ENCODE measurements around the gene NTRK2.

The NTRK2 gene

GRCh38 chr9:84811072-84811750 lies 141.7 kb downstream of the NTRK2 start:
- TF ChIP-seq ZFP30 (CRISPR knock-in tag; IDR thresholded peaks at IDR 0.05) (no peak), ZNF70 (CRISPR knock-in tag; IDR thresholded peaks at IDR 0.05) (no peak), CREB5 (CRISPR knock-in tag; IDR thresholded peaks at IDR 0.05; ENCODE audit: low read depth) (no peak), CSRNP3 (CRISPR knock-in tag; IDR thresholded peaks at IDR 0.05) (no peak), RARB (CRISPR knock-in tag; IDR thresholded peaks at IDR 0.05) (no peak), ZNF565 (CRISPR knock-in tag; conservative IDR thresholded peaks at IDR 0.05; ENCODE audit: low read depth) (no peak), TCF4 (CRISPR knock-in tag; IDR thresholded peaks at IDR 0.05; ENCODE audit: borderline replicate concordance) (no peak), ESRRG (CRISPR knock-in tag; IDR thresholded peaks at IDR 0.05) (no peak), ARNTL (CRISPR knock-in tag; IDR thresholded peaks at IDR 0.05; ENCODE audit: borderline replicate concordance, low read depth) (no peak), GLIS3 (CRISPR knock-in tag; IDR thresholded peaks at IDR 0.05) (no peak), ZNF8 (CRISPR knock-in tag; IDR thresholded peaks at IDR 0.05) (no peak), TOX (CRISPR knock-in tag; IDR thresholded peaks at IDR 0.05; ENCODE audit: borderline replicate concordance) (no peak), OSR1 (CRISPR knock-in tag; IDR thresholded peaks at IDR 0.05) (no peak), ISL1 (CRISPR knock-in tag; IDR thresholded peaks at IDR 0.05) (no peak), PPARA (CRISPR knock-in tag; IDR thresholded peaks at IDR 0.05; ENCODE audit: borderline replicate concordance) (no peak), ZC3H10 (CRISPR knock-in tag; IDR thresholded peaks at IDR 0.05) (no peak)
- TF ChIP-seq, protein P1, sequence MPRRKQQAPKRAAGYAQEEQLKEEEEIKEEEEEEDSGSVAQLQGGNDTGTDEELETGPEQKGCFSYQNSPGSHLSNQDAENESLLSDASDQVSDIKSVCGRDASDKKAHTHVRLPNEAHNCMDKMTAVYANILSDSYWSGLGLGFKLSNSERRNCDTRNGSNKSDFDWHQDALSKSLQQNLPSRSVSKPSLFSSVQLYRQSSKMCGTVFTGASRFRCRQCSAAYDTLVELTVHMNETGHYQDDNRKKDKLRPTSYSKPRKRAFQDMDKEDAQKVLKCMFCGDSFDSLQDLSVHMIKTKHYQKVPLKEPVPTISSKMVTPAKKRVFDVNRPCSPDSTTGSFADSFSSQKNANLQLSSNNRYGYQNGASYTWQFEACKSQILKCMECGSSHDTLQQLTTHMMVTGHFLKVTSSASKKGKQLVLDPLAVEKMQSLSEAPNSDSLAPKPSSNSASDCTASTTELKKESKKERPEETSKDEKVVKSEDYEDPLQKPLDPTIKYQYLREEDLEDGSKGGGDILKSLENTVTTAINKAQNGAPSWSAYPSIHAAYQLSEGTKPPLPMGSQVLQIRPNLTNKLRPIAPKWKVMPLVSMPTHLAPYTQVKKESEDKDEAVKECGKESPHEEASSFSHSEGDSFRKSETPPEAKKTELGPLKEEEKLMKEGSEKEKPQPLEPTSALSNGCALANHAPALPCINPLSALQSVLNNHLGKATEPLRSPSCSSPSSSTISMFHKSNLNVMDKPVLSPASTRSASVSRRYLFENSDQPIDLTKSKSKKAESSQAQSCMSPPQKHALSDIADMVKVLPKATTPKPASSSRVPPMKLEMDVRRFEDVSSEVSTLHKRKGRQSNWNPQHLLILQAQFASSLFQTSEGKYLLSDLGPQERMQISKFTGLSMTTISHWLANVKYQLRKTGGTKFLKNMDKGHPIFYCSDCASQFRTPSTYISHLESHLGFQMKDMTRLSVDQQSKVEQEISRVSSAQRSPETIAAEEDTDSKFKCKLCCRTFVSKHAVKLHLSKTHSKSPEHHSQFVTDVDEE (CRISPR knock-in tag; IDR thresholded peaks at IDR 0.05) = no peak
- TF ChIP-seq, protein P2, sequence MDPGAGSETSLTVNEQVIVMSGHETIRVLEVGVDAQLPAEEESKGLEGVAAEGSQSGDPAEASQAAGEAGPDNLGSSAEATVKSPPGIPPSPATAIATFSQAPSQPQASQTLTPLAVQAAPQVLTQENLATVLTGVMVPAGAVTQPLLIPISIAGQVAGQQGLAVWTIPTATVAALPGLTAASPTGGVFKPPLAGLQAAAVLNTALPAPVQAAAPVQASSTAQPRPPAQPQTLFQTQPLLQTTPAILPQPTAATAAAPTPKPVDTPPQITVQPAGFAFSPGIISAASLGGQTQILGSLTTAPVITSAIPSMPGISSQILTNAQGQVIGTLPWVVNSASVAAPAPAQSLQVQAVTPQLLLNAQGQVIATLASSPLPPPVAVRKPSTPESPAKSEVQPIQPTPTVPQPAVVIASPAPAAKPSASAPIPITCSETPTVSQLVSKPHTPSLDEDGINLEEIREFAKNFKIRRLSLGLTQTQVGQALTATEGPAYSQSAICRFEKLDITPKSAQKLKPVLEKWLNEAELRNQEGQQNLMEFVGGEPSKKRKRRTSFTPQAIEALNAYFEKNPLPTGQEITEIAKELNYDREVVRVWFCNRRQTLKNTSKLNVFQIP (CRISPR knock-in tag; IDR thresholded peaks at IDR 0.05; ENCODE audit: borderline replicate concordance, low read depth) = no peak
- ATAC-seq = no peak

GRCh38 chr9:84811751-84812074 lies 142.2 kb downstream of the NTRK2 start:
- no peak for TF ChIP-seq PPARA (CRISPR knock-in tag; IDR thresholded peaks at IDR 0.05; ENCODE audit: borderline replicate concordance)
- TF ChIP-seq OSR1 (CRISPR knock-in tag; IDR thresholded peaks at IDR 0.05) = no peak
- no peak for TF ChIP-seq RARB (CRISPR knock-in tag; IDR thresholded peaks at IDR 0.05)
- no peak for TF ChIP-seq ZC3H10 (CRISPR knock-in tag; IDR thresholded peaks at IDR 0.05)
- TF ChIP-seq ZNF70 (CRISPR knock-in tag; IDR thresholded peaks at IDR 0.05) = no peak
- no peak for TF ChIP-seq ZFP30 (CRISPR knock-in tag; IDR thresholded peaks at IDR 0.05)
- no peak for TF ChIP-seq ZNF565 (CRISPR knock-in tag; conservative IDR thresholded peaks at IDR 0.05; ENCODE audit: low read depth)
- no peak for TF ChIP-seq CSDC2 (CRISPR knock-in tag; IDR thresholded peaks at IDR 0.05)
- no peak for TF ChIP-seq PATZ1 (CRISPR knock-in tag; IDR thresholded peaks at IDR 0.05; ENCODE audit: borderline replicate concordance)
- no peak for TF ChIP-seq ZFP3 (CRISPR knock-in tag; IDR thresholded peaks at IDR 0.05)
- no peak for TF ChIP-seq SNAI2 (CRISPR knock-in tag; IDR thresholded peaks at IDR 0.05)
- no peak for ATAC-seq
